ENCODE data around the gene CXorf66. TPM values are rescaled to one million over a fixed set of nuclear protein-coding genes. Genes with fewer than 3 reads are reported as not detected.
"Not testable (repeated sequence)": the region's sequence is repeated elsewhere in the genome, so short reads cannot be mapped to it uniquely, and the experiment has no call there.

CXorf66 gene
- total RNA-seq, 1 experiment from 2014 or later, result not detected

- H3K9me2 ChIP-seq (ENCODE audit: insufficient read depth), result no peaks in the 10 kb centered on the region
- ChIA-PET POLR2A (no interaction called here), CTCF (interaction anchor here (1.6 to 1.9 kb wide), 2 partner anchors 17 to 31 kb away, joined by 5 to 6 read pairs; no protein-coding TSS in a partner anchor), RAD21 (ENCODE audit: low non-redundant PET in 1 of 2, low total read pairs in 2 of 2, uncharacterized antibody in 2 of 2, unreplicated experiment in 2 of 2) (no interaction called here)
- DNase-seq (ENCODE audit: low read depth, low spot score) (no peak), ATAC-seq (no peak)
- no peak overlapping the region for H3K9ac ChIP-seq (ENCODE audit: low read length)
- no peak for TF ChIP-seq ZNF274 (IDR thresholded peaks at IDR 0.05; ENCODE audit: low read depth, low read length)
- TF ChIP-seq POLR2AphosphoS5 (IDR thresholded peaks at IDR 0.05; ENCODE audit: low read depth, low read length), result no peak
- TF ChIP-seq CEBPB (IDR thresholded peaks at IDR 0.05; ENCODE audit: low read depth), result no peak
- peak in 2 of 3 experiments; percentile 33 to 40; a peak in 3 of 6 replicates for TF ChIP-seq CTCF (IDR thresholded peaks at IDR 0.05 in 2 of 3, conservative IDR thresholded peaks at IDR 0.05 in 1 of 3; ENCODE audit: borderline replicate concordance in 1 of 3, insufficient read depth in 1 of 3, low read depth in 2 of 3, low read length in 2 of 3)
- no peaks in the 10 kb centered on the region for H3K36me3 ChIP-seq (ENCODE audit: control insufficient read depth in 1 of 2, insufficient read depth in 2 of 2, low read length in 2 of 2)
- H2AFZ ChIP-seq (ENCODE audit: low read depth, low read length, poor library complexity, severe bottlenecking), result peak overlapping the region; percentile 35
- H3K4me1 ChIP-seq (ENCODE audit: control insufficient read depth in 1 of 2, insufficient read depth in 2 of 2, low read length in 2 of 2), result peaks cover 0 to 4% of the 10 kb centered on the region in 2 experiments; a peak in 1 of 4 replicates
- no peak overlapping the region for H3K4me3 ChIP-seq (replicated peaks in 1 of 2; ENCODE audit: low read depth in 1 of 2, low read length in 2 of 2)
- no peaks in the 10 kb centered on the region for H3K9me3 ChIP-seq (ENCODE audit: control insufficient read depth in 1 of 2, insufficient read depth in 1 of 2, low read depth in 1 of 2, low read length in 2 of 2)
- BruUV-seq (replicated peaks), result no TSS peak
- no peaks in the 10 kb centered on the region for H3K27me3 ChIP-seq (ENCODE audit: insufficient read depth, low read length)
- H3K79me2 ChIP-seq (ENCODE audit: insufficient read depth, low read length), result no peaks in the 10 kb centered on the region
- intact Hi-C loops (cut with micrococcal nuclease), result loop anchor here (5.0 to 10.0 kb wide), 2 partner anchors 782 to 1190 kb away; no protein-coding TSS in a partner anchor
- no peak overlapping the region for H3K4me2 ChIP-seq (ENCODE audit: low read length)
- no peak overlapping the region for H3K27ac ChIP-seq (ENCODE audit: low read depth, low read length)
- no peaks in the 10 kb centered on the region for H4K20me1 ChIP-seq (ENCODE audit: insufficient read depth)
Observed at GRCh38 chrX:139967300-139967699, 2.0 kb upstream of the CXorf66 start.

- peak overlapping the region; percentile 35 for H2AFZ ChIP-seq (ENCODE audit: low read depth, low read length, poor library complexity, severe bottlenecking)
- intact Hi-C loops (cut with micrococcal nuclease), result loop anchor here (5.0 to 10.0 kb wide), 2 partner anchors 781 to 1189 kb away; no protein-coding TSS in a partner anchor
- H3K9me2 ChIP-seq (ENCODE audit: insufficient read depth); H3K4me2 ChIP-seq (ENCODE audit: low read length); H3K27me3 ChIP-seq (ENCODE audit: insufficient read depth, low read length); H4K20me1 ChIP-seq (ENCODE audit: insufficient read depth); DNase-seq (ENCODE audit: low read depth, low spot score); POLR2A ChIA-PET; H3K9me3 ChIP-seq (ENCODE audit: control insufficient read depth in 1 of 2, insufficient read depth in 1 of 2, low read depth in 1 of 2, low read length in 2 of 2); H3K79me2 ChIP-seq (ENCODE audit: insufficient read depth, low read length); H3K4me3 ChIP-seq (replicated peaks in 1 of 2; ENCODE audit: low read depth in 1 of 2, low read length in 2 of 2); H3K4me1 ChIP-seq (ENCODE audit: control insufficient read depth in 1 of 2, insufficient read depth in 2 of 2, low read length in 2 of 2); RAD21 ChIA-PET (ENCODE audit: low non-redundant PET in 1 of 2, low total read pairs in 2 of 2, uncharacterized antibody in 2 of 2, unreplicated experiment in 2 of 2); H3K9ac ChIP-seq (ENCODE audit: low read length); H3K36me3 ChIP-seq (ENCODE audit: control insufficient read depth in 1 of 2, insufficient read depth in 2 of 2, low read length in 2 of 2); H3K27ac ChIP-seq (ENCODE audit: low read depth, low read length); BruUV-seq (replicated peaks): not testable (repeated sequence)
- peak; percentile 8 to 38 (median 37); a peak in 3 of 6 replicates for TF ChIP-seq CTCF (IDR thresholded peaks at IDR 0.05 in 2 of 3, conservative IDR thresholded peaks at IDR 0.05 in 1 of 3; ENCODE audit: borderline replicate concordance in 1 of 3, insufficient read depth in 1 of 3, low read depth in 2 of 3, low read length in 2 of 3)
- CTCF ChIA-PET, result interaction anchor here (0.7 to 1.9 kb wide), 3 partner anchors 16 to 102 kb away, joined by 3 to 6 read pairs (median 5); no protein-coding TSS in a partner anchor
- ATAC-seq, result peak; percentile 65; the same call in 1 of the 2 replicates
Observed at GRCh38 chrX:139966159-139966558, 838 bp upstream of the CXorf66 start.

GRCh38 chrX:139961091-139961490 is 4.2 kb downstream of the CXorf66 start:
- H3K4me3 ChIP-seq (replicated peaks in 1 of 2; ENCODE audit: low read depth in 1 of 2, low read length in 2 of 2); ATAC-seq; H2AFZ ChIP-seq (ENCODE audit: low read depth, low read length, poor library complexity, severe bottlenecking); CTCF ChIA-PET; DNase-seq (ENCODE audit: low read depth, low spot score); H3K36me3 ChIP-seq (ENCODE audit: control insufficient read depth in 1 of 2, insufficient read depth in 2 of 2, low read length in 2 of 2); H3K79me2 ChIP-seq (ENCODE audit: insufficient read depth, low read length); BruUV-seq (replicated peaks); H4K20me1 ChIP-seq (ENCODE audit: insufficient read depth); H3K9me2 ChIP-seq (ENCODE audit: insufficient read depth); POLR2A ChIA-PET; H3K9ac ChIP-seq (ENCODE audit: low read length); H3K9me3 ChIP-seq (ENCODE audit: control insufficient read depth in 1 of 2, insufficient read depth in 1 of 2, low read depth in 1 of 2, low read length in 2 of 2); H3K4me2 ChIP-seq (ENCODE audit: low read length); H3K4me1 ChIP-seq (ENCODE audit: control insufficient read depth in 1 of 2, insufficient read depth in 2 of 2, low read length in 2 of 2); H3K27ac ChIP-seq (ENCODE audit: low read depth, low read length); H3K27me3 ChIP-seq (ENCODE audit: insufficient read depth, low read length); RAD21 ChIA-PET (ENCODE audit: low non-redundant PET in 1 of 2, low total read pairs in 2 of 2, uncharacterized antibody in 2 of 2, unreplicated experiment in 2 of 2): not testable (repeated sequence)
- intact Hi-C loops (cut with micrococcal nuclease), result loop anchor here (10.0 kb wide), 1 partner anchor 776 kb away; no protein-coding TSS in a partner anchor
